HG03571 (cell line): ENCODE results near the gene ADGRD1.
A peak's percentile ranks its signal among the peaks of the same experiment; 100 is the strongest.

Source experiments
- ATAC-seq: cut with Tn5 transposase; IDR thresholded peaks from one replicate; pipeline ENCODE4 v1.9.1; 2021; ENCODE audit not compliant: unreplicated experiment

The ADGRD1 gene

DNA sequence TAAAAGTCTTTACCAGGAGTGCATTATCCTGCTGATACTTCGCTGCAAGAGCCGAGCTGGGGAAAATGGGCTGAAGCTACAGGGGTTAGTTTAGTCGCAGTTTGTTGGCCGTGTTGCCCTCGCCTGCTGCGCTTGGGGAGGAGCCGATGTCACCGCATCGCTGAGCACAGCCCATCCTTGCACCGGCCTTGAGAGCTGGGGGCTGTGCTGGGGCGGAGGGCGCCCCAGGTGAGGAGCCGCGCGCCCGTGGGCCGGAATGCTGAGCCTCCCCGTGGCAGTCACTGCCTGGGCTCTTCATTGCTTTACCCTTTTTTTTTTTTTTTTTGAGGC is 50.0 kb downstream of the ADGRD1 start:
- ATAC-seq, result peak; percentile 44

GRCh38 chr12:131004166-131004565 is 50.5 kb downstream of the ADGRD1 start:
- no peak for ATAC-seq

- no peak for ATAC-seq
Observed at GRCh38 chr12:131005161-131006035, 51.7 kb downstream of the ADGRD1 start.

DNA sequence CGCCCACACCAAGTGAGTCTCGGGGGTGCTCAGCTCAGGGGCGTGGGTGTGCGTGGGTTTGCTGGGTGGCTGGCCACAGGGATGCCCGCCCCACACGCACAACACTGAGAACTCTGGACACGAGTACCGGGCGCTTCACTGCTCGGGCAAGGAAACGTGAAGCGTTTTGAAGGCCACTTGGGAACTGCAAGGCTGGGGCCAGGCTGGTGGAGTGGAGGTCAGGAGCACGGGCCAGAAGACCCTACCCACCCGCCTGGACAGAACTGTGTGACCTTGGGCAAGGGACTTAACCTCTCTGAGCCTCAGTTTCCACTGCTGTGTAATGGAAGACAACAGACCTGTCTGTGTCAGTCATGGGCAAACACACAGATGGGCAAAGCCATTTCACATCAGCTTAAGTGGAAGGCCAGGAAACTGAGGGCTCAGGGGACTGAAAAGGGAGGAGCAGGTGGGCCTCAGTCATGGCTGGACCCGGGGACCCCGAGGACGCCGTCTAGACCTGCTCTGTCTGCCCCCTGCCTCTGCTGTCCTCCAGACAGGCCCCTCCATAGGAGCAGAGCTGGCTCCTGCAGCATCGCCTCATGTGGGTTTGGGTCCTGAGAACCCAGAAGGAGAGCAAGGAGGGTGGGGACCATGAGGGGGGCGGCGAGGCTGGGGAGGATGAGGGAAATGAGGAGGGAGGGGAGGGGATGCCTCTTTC is 52.5 kb downstream of the ADGRD1 start:
- ATAC-seq, result no peak

- no peak for ATAC-seq
Observed at GRCh38 chr12:131007031-131007739, 53.5 kb downstream of the ADGRD1 start.

DNA sequence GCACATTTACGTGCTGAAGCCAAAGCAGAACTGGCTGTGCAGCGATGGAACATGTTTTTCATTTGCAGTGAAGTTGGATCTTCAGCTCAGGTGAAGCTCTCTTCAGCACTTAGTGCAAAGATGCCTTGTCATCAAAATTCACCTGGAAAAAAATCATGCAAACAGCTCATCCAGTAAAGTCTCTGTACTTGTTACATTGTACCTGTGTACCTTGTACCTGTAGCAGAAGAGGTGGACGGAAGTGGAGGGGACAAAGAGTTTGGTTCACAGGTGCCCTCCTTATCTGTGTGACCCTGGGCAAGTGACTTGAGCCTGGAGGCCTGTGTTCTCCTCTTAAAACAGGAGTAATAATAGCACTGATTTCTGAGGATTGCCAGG is 54.0 kb downstream of the ADGRD1 start:
- ATAC-seq, result no peak

DNA sequence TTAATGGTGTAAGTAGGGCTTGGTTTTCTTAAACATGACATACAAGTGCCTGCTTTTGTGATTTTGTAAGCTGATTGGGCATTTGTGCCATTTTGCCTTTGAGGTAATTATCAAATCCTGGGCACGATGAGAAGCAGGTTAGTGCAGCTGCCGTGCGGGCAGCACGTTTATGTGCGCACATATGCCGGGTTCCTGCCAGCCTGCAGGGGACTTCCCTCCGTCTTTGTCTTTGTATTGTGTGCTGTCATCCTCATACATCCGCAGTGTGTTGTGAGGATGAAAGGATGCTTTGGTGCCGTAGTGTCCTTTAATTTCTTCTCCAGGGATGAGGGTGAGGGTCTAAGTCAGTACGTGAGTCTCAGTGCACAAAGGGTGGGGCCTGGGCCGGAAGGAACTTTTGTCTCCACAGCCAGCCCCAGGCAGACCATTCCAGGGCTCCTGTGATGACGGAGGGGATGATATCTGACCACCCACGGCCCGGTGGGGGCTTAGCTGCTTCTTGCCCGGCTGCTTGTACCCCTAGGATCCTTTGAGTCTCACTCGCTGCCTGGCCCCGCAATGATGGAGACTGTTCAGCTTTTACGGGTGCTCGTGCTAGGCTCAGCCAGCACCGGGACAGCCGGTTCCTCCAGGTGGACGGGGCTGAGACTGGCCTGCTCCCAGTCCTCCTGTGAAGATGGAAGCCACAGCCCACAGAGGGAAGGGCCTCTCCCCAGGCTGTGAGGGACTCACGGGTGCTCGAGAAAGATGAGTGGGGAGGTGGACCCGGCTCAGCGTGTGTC is 54.6 kb downstream of the ADGRD1 start:
- no peak for ATAC-seq

GRCh38 chr12:131008913-131009270 is 55.2 kb downstream of the ADGRD1 start:
- no peak for ATAC-seq

GRCh38 chr12:131009595-131010395 is 56.1 kb downstream of the ADGRD1 start:
- no peak for ATAC-seq

GRCh38 chr12:131010396-131011131 is 56.9 kb downstream of the ADGRD1 start:
- no peak for ATAC-seq

- no peak for ATAC-seq
Observed at GRCh38 chr12:131011165-131012079, 57.7 kb downstream of the ADGRD1 start.

- no peak for ATAC-seq
Observed at GRCh38 chr12:131012279-131013069, 58.8 kb downstream of the ADGRD1 start.

- ATAC-seq, result no peak
Observed at GRCh38 chr12:131013118-131013517, 59.4 kb downstream of the ADGRD1 start.

DNA sequence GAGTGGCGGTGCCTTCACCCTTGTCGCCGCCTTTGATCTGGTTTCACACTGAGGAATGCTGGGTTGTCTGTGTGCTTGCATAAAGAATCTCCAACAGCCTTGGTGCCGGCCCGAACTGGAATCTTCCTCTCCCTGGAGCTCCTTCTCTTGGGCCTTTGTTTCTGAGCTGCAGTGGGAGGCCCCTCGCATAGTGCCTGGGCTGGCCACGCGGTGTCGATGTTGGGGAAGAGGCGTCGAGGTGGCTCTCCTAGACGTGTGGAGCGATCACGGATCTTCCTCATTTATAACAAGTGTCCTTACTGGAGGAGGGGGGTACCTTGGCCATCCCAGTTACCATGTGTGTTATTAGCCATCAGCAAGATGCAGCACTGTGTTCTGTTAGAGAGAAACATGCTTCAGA is 60.6 kb downstream of the ADGRD1 start:
- no peak for ATAC-seq

- no peak for ATAC-seq
Observed at GRCh38 chr12:131015581-131016337, 62.1 kb downstream of the ADGRD1 start.

- no peak for ATAC-seq
Observed at GRCh38 chr12:131017477-131017991, 63.8 kb downstream of the ADGRD1 start.
